GM18520 (cell line): ENCODE data around the gene RFT1.
A peak's percentile ranks its signal among the peaks of the same experiment; 100 is the strongest.
"Not testable (repeated sequence)": the region's sequence is repeated elsewhere in the genome, so short reads cannot be mapped to it uniquely, and the experiment has no call there.

Source experiments
- ATAC-seq: cut with Tn5 transposase; IDR thresholded peaks from one replicate; pipeline ENCODE4 v1.9.1; 2021; ENCODE audit not compliant: unreplicated experiment

RFT1 gene

GRCh38 chr3:53072653-53073552 lies 57.3 kb downstream of the RFT1 start:
- ATAC-seq = no peak

- ATAC-seq = no peak
Observed at GRCh38 chr3:53071882-53072431, 58.3 kb downstream of the RFT1 start.

- ATAC-seq = no peak
Observed at GRCh38 chr3:53069422-53070068, 60.7 kb downstream of the RFT1 start.

GRCh38 chr3:53068176-53068575 lies 62.1 kb downstream of the RFT1 start:
- no peak for ATAC-seq

GRCh38 chr3:53067567-53067966 lies 62.7 kb downstream of the RFT1 start:
- ATAC-seq = no peak

GRCh38 chr3:53065841-53066480 lies 64.3 kb downstream of the RFT1 start:
- ATAC-seq = no peak

- no peak for ATAC-seq
Observed at GRCh38 chr3:53062905-53063304, 67.3 kb downstream of the RFT1 start.

- ATAC-seq = no peak
Observed at GRCh38 chr3:53056442-53056841, 73.8 kb downstream of the RFT1 start.

- not testable (repeated sequence) for ATAC-seq
Observed at GRCh38 chr3:53054233-53054632, 76.0 kb downstream of the RFT1 start.

GRCh38 chr3:53051929-53052328 lies 78.3 kb downstream of the RFT1 start:
- ATAC-seq = no peak

- no peak for ATAC-seq
Observed at GRCh38 chr3:53049987-53050386, 80.2 kb downstream of the RFT1 start.

GRCh38 chr3:53046171-53047170 lies 83.8 kb downstream of the RFT1 start:
- ATAC-seq = peak; percentile 22

GRCh38 chr3:53045518-53046170 lies 84.6 kb downstream of the RFT1 start, which contains the start of gene SFMBT1:
Gene SFMBT1 (minus strand): TSS chr3:53046073. CDS start chr3:52969128, 76,945 bp downstream.
- ATAC-seq = peak; percentile 25

GRCh38 chr3:53044711-53045517 lies 85.3 kb downstream of the RFT1 start:
- ATAC-seq = peak; percentile 38

GRCh38 chr3:53044371-53044710 lies 85.9 kb downstream of the RFT1 start:
- ATAC-seq = no peak

- ATAC-seq = no peak
Observed at GRCh38 chr3:53043738-53044137, 86.5 kb downstream of the RFT1 start.

- ATAC-seq = no peak
Observed at GRCh38 chr3:53042651-53043050, 87.6 kb downstream of the RFT1 start.

- ATAC-seq = no peak
Observed at GRCh38 chr3:53040351-53040820, 89.8 kb downstream of the RFT1 start.

GRCh38 chr3:53039376-53039752 lies 90.9 kb downstream of the RFT1 start:
- ATAC-seq = no peak
